Neural progenitor cell (in vitro differentiated cells): ENCODE measurements around the gene USP9X. TPM values are rescaled to one million over a fixed set of nuclear protein-coding genes. Genes with fewer than 3 reads are reported as not detected.

Source experiments
- DNase-seq: peaks from one replicate; pipeline ENCODE4 v3.0.0-alpha.2; 2016; ENCODE audit warnings: low spot score
- H2AFZ ChIP-seq: fragments of 200-600 bp; sonication (generic); replicated peaks from 2 replicates; pipeline ENCODE4 v1.6.1; 2016; ENCODE audit warnings: antibody characterized with exemption
- H3F3A ChIP-seq: fragments of 200-600 bp; sonication (generic); 2 replicates; pipeline ENCODE4 v1.6.1; 2016; ENCODE audit warnings: antibody characterized with exemption, low read depth
- H3K27ac ChIP-seq: fragments of 200-600 bp; sonication (generic); 2 replicates; pipeline ENCODE4 v1.5.1; 2016; ENCODE audit warnings: mild to moderate bottlenecking
- H3K27me3 ChIP-seq: fragments of 200-600 bp; sonication (generic); 2 replicates; pipeline ENCODE4 v1.6.1; 2016; ENCODE audit warnings: mild to moderate bottlenecking, moderate library complexity
- H3K36me3 ChIP-seq: fragments of 200-600 bp; sonication (generic); 2 replicates; pipeline ENCODE4 v1.5.1; 2016
- H3K4me1 ChIP-seq: fragments of 200-600 bp; sonication (generic); 2 replicates; pipeline ENCODE4 v1.6.1; 2016; ENCODE audit warnings: mixed run types
- H3K4me2 ChIP-seq: fragments of 200-600 bp; sonication (generic); 2 replicates; pipeline ENCODE4 v1.6.1; 2016
- H3K4me3 ChIP-seq: fragments of 200-600 bp; sonication (generic); 2 replicates; pipeline ENCODE4 v1.5.1; 2016
- H3K79me2 ChIP-seq: fragments of 200-600 bp; sonication (generic); 2 replicates; pipeline ENCODE4 v1.6.1; 2016; ENCODE audit warnings: low read depth
- H3K9ac ChIP-seq: fragments of 200-600 bp; sonication (generic); 2 replicates; pipeline ENCODE4 v1.6.1; 2016
- H3K9me3 ChIP-seq: fragments of 200-600 bp; sonication (generic); 2 replicates; pipeline ENCODE4 v1.5.1; 2016; ENCODE audit warnings: low read depth
- H4K20me1 ChIP-seq: fragments of 200-600 bp; sonication (generic); 2 replicates; pipeline ENCODE4 v1.6.1; 2016; ENCODE audit warnings: low read depth
- H3K27ac Mint-ChIP-seq: 3 replicates; pipeline ENCODE4 v1.8.0; 2021; ENCODE audit warnings: mixed read lengths
- H3K27me3 Mint-ChIP-seq: 2 replicates; pipeline ENCODE4 v1.8.0; 2022; ENCODE audit warnings: low read depth, mild to moderate bottlenecking, inconsistent platforms, moderate library complexity, mixed read lengths; ENCODE audit not compliant: insufficient read depth
- H3K36me3 Mint-ChIP-seq: 3 replicates; pipeline ENCODE4 v1.8.0; 2021; ENCODE audit warnings: mixed read lengths
- H3K4me1 Mint-ChIP-seq: 3 replicates; pipeline ENCODE4 v1.8.0; 2021; ENCODE audit warnings: mixed read lengths
- H3K4me3 Mint-ChIP-seq: 3 replicates; pipeline ENCODE4 v1.8.0; 2021; ENCODE audit warnings: mild to moderate bottlenecking, moderate library complexity, mixed read lengths
- H3K9me3 Mint-ChIP-seq: 3 replicates; pipeline ENCODE4 v1.8.0; 2020; ENCODE audit warnings: mixed read lengths
- CTCF ChIP-seq: fragments of 200-600 bp; sonication (generic); IDR thresholded peaks from 2 replicates; pipeline ENCODE4 v1.5.1; 2017; ENCODE audit warnings: antibody characterized with exemption, mild to moderate bottlenecking
- EZH2 ChIP-seq: fragments of 200-600 bp; sonication (generic); IDR thresholded peaks from 2 replicates; pipeline ENCODE4 v1.6.1; 2017; ENCODE audit warnings: antibody characterized with exemption, mild to moderate bottlenecking, moderate library complexity
- EZH2phosphoT487 ChIP-seq: fragments of 200-600 bp; sonication (generic); IDR thresholded peaks from 2 replicates; pipeline ENCODE4 v1.6.1; 2017; ENCODE audit warnings: antibody characterized with exemption
- total RNA-seq: library from RNA; depleted of rRNA; stranded (reverse); fragments of >200 nt; gene quantifications from 2 replicates; pipeline ENCODE4 v1.2.3, GENCODE V29; 2015; ENCODE audit warnings: low replicate concordance

USP9X gene
- total RNA-seq, 1 donor from 2014 or later, result 115 TPM

GRCh38 chrX:41043196-41043595 lies 42.0 kb upstream of the USP9X start:
- H3F3A ChIP-seq, result peaks cover 12% of the 10 kb centered on the region
- peaks cover 21% of the 10 kb centered on the region for H3K4me1 ChIP-seq
- peaks cover 5% of the 10 kb centered on the region for H3K9me3 Mint-ChIP-seq
- peaks cover 7% of the 10 kb centered on the region for H3K4me1 Mint-ChIP-seq
- DNase-seq, result no peak
- no peaks in the 10 kb centered on the region for H3K79me2 ChIP-seq
- no peaks in the 10 kb centered on the region for H3K36me3 Mint-ChIP-seq
- no peak overlapping the region for H2AFZ ChIP-seq
- no peaks in the 10 kb centered on the region for H3K9me3 ChIP-seq
- H3K27me3 Mint-ChIP-seq, result peaks cover 2% of the 10 kb centered on the region
- no peak overlapping the region for H3K9ac ChIP-seq
- no peak overlapping the region for H3K4me3 Mint-ChIP-seq
- TF ChIP-seq EZH2 (no peak), EZH2phosphoT487 (no peak), CTCF (no peak)
- H3K27ac Mint-ChIP-seq, result no peak overlapping the region
- no peak overlapping the region for H3K27ac ChIP-seq
- H3K4me3 ChIP-seq, result no peak overlapping the region
- H3K27me3 ChIP-seq, result no peaks in the 10 kb centered on the region
- H3K4me2 ChIP-seq, result no peak overlapping the region
- H4K20me1 ChIP-seq, result no peaks in the 10 kb centered on the region
- H3K36me3 ChIP-seq, result no peaks in the 10 kb centered on the region

GRCh38 chrX:41043674-41044345 lies 41.4 kb upstream of the USP9X start:
- Histone ChIP-seq H3K4me3 (no peak overlapping the region), H3K4me1 (peaks cover 21% of the 10 kb centered on the region), H3K4me2 (no peak overlapping the region), H3K9ac (no peak overlapping the region), H3F3A (peaks cover 12% of the 10 kb centered on the region), H4K20me1 (no peaks in the 10 kb centered on the region), H3K36me3 (no peaks in the 10 kb centered on the region), H3K79me2 (no peaks in the 10 kb centered on the region), H3K27ac (no peak overlapping the region), H3K27me3 (no peaks in the 10 kb centered on the region), H3K9me3 (no peaks in the 10 kb centered on the region), H2AFZ (no peak overlapping the region)
- no peak for TF ChIP-seq EZH2
- TF ChIP-seq EZH2phosphoT487, result no peak
- no peak for TF ChIP-seq CTCF
- H3K27me3 Mint-ChIP-seq, result peaks cover 2% of the 10 kb centered on the region
- H3K27ac Mint-ChIP-seq, result no peak overlapping the region
- no peak overlapping the region for H3K4me3 Mint-ChIP-seq
- DNase-seq, result no peak
- H3K9me3 Mint-ChIP-seq, result peaks cover 5% of the 10 kb centered on the region
- H3K36me3 Mint-ChIP-seq, result no peaks in the 10 kb centered on the region
- H3K4me1 Mint-ChIP-seq, result peaks cover 7% of the 10 kb centered on the region

- DNase-seq, result peak; percentile 68
Measured at GRCh38 chrX:41045960-41046567, 39.2 kb upstream of the USP9X start.

More at GRCh38 chrX:41045960-41046567, 39.2 kb upstream of the USP9X start:
- H3F3A ChIP-seq, result peaks cover 12% of the 10 kb centered on the region
- no peaks in the 10 kb centered on the region for H4K20me1 ChIP-seq
- Mint-ChIP-seq H3K4me1 (peaks cover 7% of the 10 kb centered on the region), H3K27ac (no peak overlapping the region), H3K36me3 (no peaks in the 10 kb centered on the region), H3K4me3 (no peak overlapping the region), H3K27me3 (no peaks in the 10 kb centered on the region), H3K9me3 (peaks cover 10% of the 10 kb centered on the region)
- H3K4me2 ChIP-seq, result peak overlapping the region; percentile 1
- no peaks in the 10 kb centered on the region for H3K27me3 ChIP-seq
- peak overlapping the region; percentile 16 for H2AFZ ChIP-seq
- H3K9me3 ChIP-seq, result no peaks in the 10 kb centered on the region
- peaks cover 21% of the 10 kb centered on the region for H3K4me1 ChIP-seq
- H3K79me2 ChIP-seq, result no peaks in the 10 kb centered on the region
- no peaks in the 10 kb centered on the region for H3K36me3 ChIP-seq
- TF ChIP-seq EZH2 (no peak), CTCF (no peak), EZH2phosphoT487 (no peak)
- H3K4me3 ChIP-seq, result no peak overlapping the region
- no peak overlapping the region for H3K9ac ChIP-seq
- H3K27ac ChIP-seq, result no peak overlapping the region
